GM18907 (cell line): Measurements from ENCODE around the gene NUDC.
A peak's percentile ranks its signal among the peaks of the same experiment; 100 is the strongest.
"Not testable (repeated sequence)": the region's sequence is repeated elsewhere in the genome, so short reads cannot be mapped to it uniquely, and the experiment has no call there.

ENCODE experiments used
- ATAC-seq: cut with Tn5 transposase; IDR thresholded peaks from one replicate; pipeline ENCODE4 v1.9.1; 2021; ENCODE audit warnings: mild to moderate bottlenecking, moderate library complexity; ENCODE audit not compliant: unreplicated experiment

NUDC gene

GRCh38 chr1:26986658-26987057 lies 65.1 kb downstream of the NUDC start:
- no peak for ATAC-seq

- ATAC-seq, result not testable (repeated sequence)
These were observed 68.0 kb downstream of the NUDC start for GRCh38 chr1:26989403-26990109.

- ATAC-seq, result no peak
These were observed 70.0 kb downstream of the NUDC start for GRCh38 chr1:26991310-26992116.

- peak; percentile 46 for ATAC-seq
These were observed 71.9 kb downstream of the NUDC start, which contains the start of gene TRNP1 for GRCh38 chr1:26993237-26994019. Gene TRNP1, plus strand, starts transcription at chr1:26993692. Its CDS starts 95 bp downstream, at chr1:26993787.

- peak; percentile 23 for ATAC-seq
These were observed 72.7 kb downstream of the NUDC start for GRCh38 chr1:26994020-26994786.

- no peak for ATAC-seq
These were observed 73.4 kb downstream of the NUDC start for GRCh38 chr1:26994787-26995517.

- ATAC-seq, result no peak
These were observed 74.5 kb downstream of the NUDC start for GRCh38 chr1:26996024-26996423.
